Measurements from ENCODE around the gene PER2. TPM values are rescaled to one million over a fixed set of nuclear protein-coding genes. Genes with fewer than 3 reads are reported as not detected.

PER2 gene
- total and polyA plus RNA-seq, 10 of the 15 experiments (the other 5 are each of a cell fraction or from before 2014, with no cell fraction given), result 1.5 to 15.1 (median 4.6) TPM

DNA sequence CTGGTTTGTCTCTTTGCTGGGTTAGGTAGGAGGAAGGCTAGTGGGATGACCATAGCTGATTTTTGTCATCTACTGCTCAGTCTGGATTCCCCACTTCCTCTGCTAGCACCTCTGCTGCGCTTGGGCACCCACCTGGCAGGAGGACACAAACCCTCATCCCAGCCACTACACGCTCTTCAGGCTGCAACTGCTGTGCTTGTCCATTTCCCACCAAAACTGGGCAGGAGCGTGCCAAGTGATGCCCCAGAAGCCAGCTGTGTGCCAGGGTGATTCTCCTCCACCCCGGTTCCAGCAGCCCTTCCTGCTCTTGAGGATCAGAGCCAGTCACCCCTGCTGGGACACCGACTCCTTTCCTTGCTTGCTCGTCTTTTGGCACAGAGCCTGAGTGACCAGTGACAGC lies 15.7 kb upstream of the PER2 start:
- no TSS peak for BruUV-seq (replicated peaks)
- H3K9me3 ChIP-seq (replicated peaks; ENCODE audit: control insufficient read depth, insufficient read depth, low read length), result no peaks in the 10 kb centered on the region
- intact Hi-C loops (cut with micrococcal nuclease; ENCODE audit: unreplicated experiment) (no loop called here), in situ Hi-C loops (cut with MboI) (no loop called here)
- DNase-seq (ENCODE audit: low read depth, low spot score), result no peak
- SMC1A ChIA-PET (ENCODE audit: uncharacterized antibody, unreplicated experiment), result interaction anchor here (1.4 kb wide), 1 partner anchor 41 kb away, joined by 3 read pairs; no protein-coding TSS in a partner anchor
- no peak overlapping the region for H3K9ac ChIP-seq (ENCODE audit: control insufficient read depth, insufficient read depth, low read length)
- no peak overlapping the region for H2AFZ ChIP-seq (ENCODE audit: control insufficient read depth, low read depth, low read length)
- POLR2A ChIA-PET, result no interaction called here
- H3K27me3 ChIP-seq (replicated peaks in 1 of 2; ENCODE audit: control insufficient read depth in 2 of 2, insufficient read depth in 2 of 2, low read length in 1 of 2), result no peaks in the 10 kb centered on the region; a peak in 1 of 4 replicates
- no peaks in the 10 kb centered on the region for H3K36me3 ChIP-seq (ENCODE audit: control insufficient read depth in 2 of 2, insufficient read depth in 2 of 2, low read length in 1 of 2)
- 46% methylated on average over 6 of the region's 6 CpGs for WGBS (ENCODE audit: insufficient coverage, insufficient replicate concordance, low lambda C conversion rate, missing lambda C conversion rate)
- no peak for ATAC-seq
- H3K4me1 ChIP-seq (ENCODE audit: control insufficient read depth, insufficient read depth, low read length), result peaks cover 4% of the 10 kb centered on the region
- no peaks in the 10 kb centered on the region for H3K79me2 ChIP-seq (ENCODE audit: control insufficient read depth, insufficient read depth, low read length)
- no peak overlapping the region for H3K4me2 ChIP-seq (ENCODE audit: control insufficient read depth, insufficient read depth)
- FAIRE-seq, result no peak
- no peak overlapping the region for H3K4me3 ChIP-seq
- H3K27ac ChIP-seq (ENCODE audit: control insufficient read depth, insufficient read depth), result no peak overlapping the region
- RAD21 ChIA-PET (ENCODE audit: unreplicated experiment), result no interaction called here
- H4K20me1 ChIP-seq (ENCODE audit: control insufficient read depth, insufficient read depth), result no peaks in the 10 kb centered on the region
- CTCF ChIA-PET, result interaction anchor here (2.0 kb wide), 1 partner anchor 14 kb away, joined by 5 read pairs; no protein-coding TSS in a partner anchor
- TF ChIP-seq RCOR1 (conservative IDR thresholded peaks at IDR 0.05; ENCODE audit: low read depth, low read length), result no peak
- TF ChIP-seq ZNF274 (IDR thresholded peaks at IDR 0.05; ENCODE audit: insufficient read depth, insufficient read length), result no peak
- TF ChIP-seq, protein P1, sequence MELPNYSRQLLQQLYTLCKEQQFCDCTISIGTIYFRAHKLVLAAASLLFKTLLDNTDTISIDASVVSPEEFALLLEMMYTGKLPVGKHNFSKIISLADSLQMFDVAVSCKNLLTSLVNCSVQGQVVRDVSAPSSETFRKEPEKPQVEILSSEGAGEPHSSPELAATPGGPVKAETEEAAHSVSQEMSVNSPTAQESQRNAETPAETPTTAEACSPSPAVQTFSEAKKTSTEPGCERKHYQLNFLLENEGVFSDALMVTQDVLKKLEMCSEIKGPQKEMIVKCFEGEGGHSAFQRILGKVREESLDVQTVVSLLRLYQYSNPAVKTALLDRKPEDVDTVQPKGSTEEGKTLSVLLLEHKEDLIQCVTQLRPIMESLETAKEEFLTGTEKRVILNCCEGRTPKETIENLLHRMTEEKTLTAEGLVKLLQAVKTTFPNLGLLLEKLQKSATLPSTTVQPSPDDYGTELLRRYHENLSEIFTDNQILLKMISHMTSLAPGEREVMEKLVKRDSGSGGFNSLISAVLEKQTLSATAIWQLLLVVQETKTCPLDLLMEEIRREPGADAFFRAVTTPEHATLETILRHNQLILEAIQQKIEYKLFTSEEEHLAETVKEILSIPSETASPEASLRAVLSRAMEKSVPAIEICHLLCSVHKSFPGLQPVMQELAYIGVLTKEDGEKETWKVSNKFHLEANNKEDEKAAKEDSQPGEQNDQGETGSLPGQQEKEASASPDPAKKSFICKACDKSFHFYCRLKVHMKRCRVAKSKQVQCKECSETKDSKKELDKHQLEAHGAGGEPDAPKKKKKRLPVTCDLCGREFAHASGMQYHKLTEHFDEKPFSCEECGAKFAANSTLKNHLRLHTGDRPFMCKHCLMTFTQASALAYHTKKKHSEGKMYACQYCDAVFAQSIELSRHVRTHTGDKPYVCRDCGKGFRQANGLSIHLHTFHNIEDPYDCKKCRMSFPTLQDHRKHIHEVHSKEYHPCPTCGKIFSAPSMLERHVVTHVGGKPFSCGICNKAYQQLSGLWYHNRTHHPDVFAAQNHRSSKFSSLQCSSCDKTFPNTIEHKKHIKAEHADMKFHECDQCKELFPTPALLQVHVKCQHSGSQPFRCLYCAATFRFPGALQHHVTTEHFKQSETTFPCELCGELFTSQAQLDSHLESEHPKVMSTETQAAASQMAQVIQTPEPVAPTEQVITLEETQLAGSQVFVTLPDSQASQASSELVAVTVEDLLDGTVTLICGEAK (IDR thresholded peaks at IDR 0.05; ENCODE audit: borderline replicate concordance), result no peak
- TF ChIP-seq ZNF24 (IDR thresholded peaks at IDR 0.05), result no peak
- TF ChIP-seq CBX5 (IDR thresholded peaks at IDR 0.05; ENCODE audit: low read depth), result no peak
- TF ChIP-seq TARDBP (IDR thresholded peaks at IDR 0.05; ENCODE audit: borderline replicate concordance), result no peak
- TF ChIP-seq, protein P2, sequence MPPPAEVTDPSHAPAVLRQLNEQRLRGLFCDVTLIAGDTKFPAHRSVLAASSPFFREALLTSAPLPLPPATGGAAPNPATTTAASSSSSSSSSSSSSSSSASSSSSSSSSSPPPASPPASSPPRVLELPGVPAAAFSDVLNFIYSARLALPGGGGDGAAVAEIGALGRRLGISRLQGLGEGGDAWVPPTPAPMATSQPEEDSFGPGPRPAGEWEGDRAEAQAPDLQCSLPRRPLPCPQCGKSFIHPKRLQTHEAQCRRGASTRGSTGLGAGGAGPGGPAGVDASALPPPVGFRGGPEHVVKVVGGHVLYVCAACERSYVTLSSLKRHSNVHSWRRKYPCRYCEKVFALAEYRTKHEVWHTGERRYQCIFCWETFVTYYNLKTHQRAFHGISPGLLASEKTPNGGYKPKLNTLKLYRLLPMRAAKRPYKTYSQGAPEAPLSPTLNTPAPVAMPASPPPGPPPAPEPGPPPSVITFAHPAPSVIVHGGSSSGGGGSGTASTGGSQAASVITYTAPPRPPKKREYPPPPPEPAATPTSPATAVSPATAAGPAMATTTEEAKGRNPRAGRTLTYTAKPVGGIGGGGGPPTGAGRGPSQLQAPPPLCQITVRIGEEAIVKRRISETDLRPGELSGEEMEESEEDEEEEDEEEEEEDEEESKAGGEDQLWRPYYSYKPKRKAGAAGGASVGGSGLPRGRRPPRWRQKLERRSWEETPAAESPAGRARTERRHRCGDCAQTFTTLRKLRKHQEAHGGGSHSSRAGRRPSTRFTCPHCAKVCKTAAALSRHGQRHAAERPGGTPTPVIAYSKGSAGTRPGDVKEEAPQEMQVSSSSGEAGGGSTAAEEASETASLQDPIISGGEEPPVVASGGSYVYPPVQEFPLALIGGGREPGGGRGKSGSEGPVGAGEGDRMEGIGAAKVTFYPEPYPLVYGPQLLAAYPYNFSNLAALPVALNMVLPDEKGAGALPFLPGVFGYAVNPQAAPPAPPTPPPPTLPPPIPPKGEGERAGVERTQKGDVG (CRISPR knock-in tag; IDR thresholded peaks at IDR 0.05), result no peak
- TF ChIP-seq, protein P3, sequence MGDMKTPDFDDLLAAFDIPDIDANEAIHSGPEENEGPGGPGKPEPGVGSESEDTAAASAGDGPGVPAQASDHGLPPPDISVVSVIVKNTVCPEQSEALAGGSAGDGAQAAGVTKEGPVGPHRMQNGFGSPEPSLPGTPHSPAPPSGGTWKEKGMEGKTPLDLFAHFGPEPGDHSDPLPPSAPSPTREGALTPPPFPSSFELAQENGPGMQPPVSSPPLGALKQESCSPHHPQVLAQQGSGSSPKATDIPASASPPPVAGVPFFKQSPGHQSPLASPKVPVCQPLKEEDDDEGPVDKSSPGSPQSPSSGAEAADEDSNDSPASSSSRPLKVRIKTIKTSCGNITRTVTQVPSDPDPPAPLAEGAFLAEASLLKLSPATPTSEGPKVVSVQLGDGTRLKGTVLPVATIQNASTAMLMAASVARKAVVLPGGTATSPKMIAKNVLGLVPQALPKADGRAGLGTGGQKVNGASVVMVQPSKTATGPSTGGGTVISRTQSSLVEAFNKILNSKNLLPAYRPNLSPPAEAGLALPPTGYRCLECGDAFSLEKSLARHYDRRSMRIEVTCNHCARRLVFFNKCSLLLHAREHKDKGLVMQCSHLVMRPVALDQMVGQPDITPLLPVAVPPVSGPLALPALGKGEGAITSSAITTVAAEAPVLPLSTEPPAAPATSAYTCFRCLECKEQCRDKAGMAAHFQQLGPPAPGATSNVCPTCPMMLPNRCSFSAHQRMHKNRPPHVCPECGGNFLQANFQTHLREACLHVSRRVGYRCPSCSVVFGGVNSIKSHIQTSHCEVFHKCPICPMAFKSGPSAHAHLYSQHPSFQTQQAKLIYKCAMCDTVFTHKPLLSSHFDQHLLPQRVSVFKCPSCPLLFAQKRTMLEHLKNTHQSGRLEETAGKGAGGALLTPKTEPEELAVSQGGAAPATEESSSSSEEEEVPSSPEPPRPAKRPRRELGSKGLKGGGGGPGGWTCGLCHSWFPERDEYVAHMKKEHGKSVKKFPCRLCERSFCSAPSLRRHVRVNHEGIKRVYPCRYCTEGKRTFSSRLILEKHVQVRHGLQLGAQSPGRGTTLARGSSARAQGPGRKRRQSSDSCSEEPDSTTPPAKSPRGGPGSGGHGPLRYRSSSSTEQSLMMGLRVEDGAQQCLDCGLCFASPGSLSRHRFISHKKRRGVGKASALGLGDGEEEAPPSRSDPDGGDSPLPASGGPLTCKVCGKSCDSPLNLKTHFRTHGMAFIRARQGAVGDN (IDR thresholded peaks at IDR 0.05), result no peak
- no peak for TF ChIP-seq CHD2 (IDR thresholded peaks at IDR 0.05; ENCODE audit: borderline replicate concordance, low read depth, low read length)
- no peak for TF ChIP-seq RUNX3 (IDR thresholded peaks at IDR 0.05; ENCODE audit: low read length)

All from GM12878 (cell line).